H9 (cell line): ENCODE measurements around the gene VTN. TPM values are rescaled to one million over a fixed set of nuclear protein-coding genes. Genes with fewer than 3 reads are reported as not detected.
A peak's percentile ranks its signal among the peaks of the same experiment; 100 is the strongest.

Experiments
- DNase-seq: peaks from one replicate; pipeline ENCODE4 v3.0.0-alpha.2; 2017
- H2AFZ ChIP-seq: one replicate; pipeline ENCODE4 v1.6.1; 2013; ENCODE audit warnings: mild to moderate bottlenecking, low read length, control low read depth, moderate library complexity
- H2AK5ac ChIP-seq: 2 replicates; pipeline ENCODE4 v1.6.1; 2013; ENCODE audit warnings: low read length, control low read depth, mixed read lengths; ENCODE audit not compliant: insufficient read length
- H2BK120ac ChIP-seq: one replicate; pipeline ENCODE4 v1.6.1; 2013; ENCODE audit warnings: low read depth, mild to moderate bottlenecking, low read length, control low read depth, inconsistent platforms; ENCODE audit not compliant: poor library complexity, severe bottlenecking
- H2BK12ac ChIP-seq: 2 replicates; pipeline ENCODE4 v1.6.1; 2013; ENCODE audit warnings: low read length, control low read depth, mixed read lengths, low read depth; ENCODE audit not compliant: insufficient read length
- H2BK15ac ChIP-seq: 2 replicates; pipeline ENCODE4 v1.6.1; 2013; ENCODE audit warnings: low read depth, low read length, control low read depth
- H2BK20ac ChIP-seq: one replicate; pipeline ENCODE4 v1.6.1; 2013; ENCODE audit warnings: low read depth, mild to moderate bottlenecking, low read length, control low read depth, inconsistent platforms; ENCODE audit not compliant: poor library complexity, severe bottlenecking
- H2BK5ac ChIP-seq: 2 replicates; pipeline ENCODE4 v1.6.1; 2013; ENCODE audit warnings: low read length, control low read depth, mixed read lengths; ENCODE audit not compliant: insufficient read length
- H3K14ac ChIP-seq: 2 replicates; pipeline ENCODE4 v1.6.1; 2013; ENCODE audit warnings: low read length, control low read depth; ENCODE audit not compliant: insufficient read depth
- H3K18ac ChIP-seq: 2 replicates; pipeline ENCODE4 v1.6.1; 2013; ENCODE audit warnings: low read depth, mild to moderate bottlenecking, mixed read lengths, low read length, control low read depth; ENCODE audit not compliant: insufficient read length
- H3K23ac ChIP-seq: 2 replicates; pipeline ENCODE4 v1.6.1; 2013; ENCODE audit warnings: low read length, control low read depth, mixed read lengths, low read depth; ENCODE audit not compliant: insufficient read length
- H3K23me2 ChIP-seq: 2 replicates; pipeline ENCODE4 v1.6.1; 2013; ENCODE audit warnings: low read depth, mild to moderate bottlenecking, mixed read lengths, low read length, control low read depth; ENCODE audit not compliant: insufficient read length, poor library complexity, severe bottlenecking
- H3K27ac ChIP-seq: 2 replicates; pipeline ENCODE4 v1.5.1; 2013; ENCODE audit warnings: low read length, control low read depth, mixed read lengths, low read depth; ENCODE audit not compliant: insufficient read length
- H3K27me3 ChIP-seq: 2 replicates; pipeline ENCODE4 v1.6.1; 2013; ENCODE audit warnings: low read length, control low read depth, inconsistent platforms; ENCODE audit not compliant: insufficient read depth
- H3K4ac ChIP-seq: 2 replicates; pipeline ENCODE4 v1.6.1; 2013; ENCODE audit warnings: low read depth, mild to moderate bottlenecking, control low read depth, inconsistent platforms, low read length, moderate library complexity
- H3K4me1 ChIP-seq: 2 replicates; pipeline ENCODE4 v1.6.1; 2013; ENCODE audit warnings: low read length, control low read depth, inconsistent platforms; ENCODE audit not compliant: insufficient read depth
- H3K4me2 ChIP-seq: 2 replicates; pipeline ENCODE4 v1.6.1; 2013; ENCODE audit warnings: low read length, control low read depth, mixed read lengths; ENCODE audit not compliant: insufficient read length, insufficient read depth
- H3K56ac ChIP-seq: 2 replicates; pipeline ENCODE4 v1.6.1; 2013; ENCODE audit warnings: low read depth, mild to moderate bottlenecking, mixed read lengths, low read length, control low read depth; ENCODE audit not compliant: insufficient read length
- H3K79me1 ChIP-seq: 2 replicates; pipeline ENCODE4 v1.6.1; 2013; ENCODE audit warnings: low read depth, mild to moderate bottlenecking, moderate library complexity, low read length, control low read depth, inconsistent platforms; ENCODE audit not compliant: insufficient read depth, poor library complexity, severe bottlenecking
- H3K79me2 ChIP-seq: 2 replicates; pipeline ENCODE4 v1.6.1; 2013; ENCODE audit warnings: low read length, control low read depth, inconsistent platforms; ENCODE audit not compliant: insufficient read depth
- H3K9ac ChIP-seq: 2 replicates; pipeline ENCODE4 v1.6.1; 2013; ENCODE audit warnings: low read length, control low read depth, mixed read lengths; ENCODE audit not compliant: insufficient read length; ENCODE audit errors: extremely low read depth
- H3K9me3 ChIP-seq: one replicate; pipeline ENCODE4 v1.6.1; 2013; ENCODE audit warnings: low read depth, low read length, inconsistent platforms; ENCODE audit not compliant: control insufficient read depth
- H3T11ph ChIP-seq: one replicate; pipeline ENCODE4 v1.6.1; 2013; ENCODE audit warnings: mild to moderate bottlenecking, low read length, control low read depth, inconsistent platforms
- H4K20me1 ChIP-seq: one replicate; pipeline ENCODE4 v1.6.1; 2013; ENCODE audit not compliant: control insufficient read depth, insufficient read length, insufficient read depth
- H4K5ac ChIP-seq: 2 replicates; pipeline ENCODE4 v1.6.1; 2013; ENCODE audit warnings: low read depth, mild to moderate bottlenecking, mixed read lengths, low read length, control low read depth; ENCODE audit not compliant: insufficient read length
- H4K8ac ChIP-seq: replicated peaks from 2 replicates; pipeline ENCODE4 v1.6.1; 2013; ENCODE audit warnings: low read length, control low read depth, mixed read lengths, low read depth; ENCODE audit not compliant: insufficient read length
- H4K91ac ChIP-seq: 2 replicates; pipeline ENCODE4 v1.6.1; 2013; ENCODE audit warnings: low read depth, mild to moderate bottlenecking, moderate library complexity, mixed read lengths, low read length, control low read depth; ENCODE audit not compliant: insufficient read length
- H3K27ac Mint-ChIP-seq, 3 experiments: 2 replicates in 2 of 3; 3 replicates in 1 of 3; pipeline ENCODE4 v1.8.0; 2020 to 2021; ENCODE audit warnings: mixed read lengths in 3 of 3, mild to moderate bottlenecking in 1 of 3, moderate library complexity in 1 of 3
- H3K27me3 Mint-ChIP-seq: 2 replicates; pipeline ENCODE4 v1.8.0; 2021; ENCODE audit warnings: low read depth, mild to moderate bottlenecking, moderate library complexity, mixed read lengths
- H3K36me3 Mint-ChIP-seq, 3 experiments: 2 replicates in 2 of 3; 3 replicates in 1 of 3; pipeline ENCODE4 v1.8.0; 2020 to 2021; ENCODE audit warnings: low read depth in 3 of 3, mixed read lengths in 3 of 3; ENCODE audit not compliant: insufficient read depth in 1 of 3
- H3K4me1 Mint-ChIP-seq, 2 experiments: 2 replicates each; pipeline ENCODE4 v1.8.0; 2020; ENCODE audit warnings: mixed read lengths in 2 of 2
- H3K4me3 Mint-ChIP-seq, 2 experiments: 2 replicates in 1 of 2; 3 replicates in 1 of 2; pipeline ENCODE4 v1.8.0; 2020 to 2021; ENCODE audit warnings: mild to moderate bottlenecking in 2 of 2, mixed read lengths in 2 of 2, moderate library complexity in 1 of 2
- H3K9me3 Mint-ChIP-seq, 2 experiments: 2 replicates in 1 of 2; 3 replicates in 1 of 2; pipeline ENCODE4 v1.8.0; 2020; ENCODE audit warnings: mild to moderate bottlenecking in 2 of 2, mixed read lengths in 2 of 2, moderate library complexity in 1 of 2
- CTCF ChIP-seq: fragments of 200-600 bp; sonication (generic); conservative IDR thresholded peaks from 3 replicates; pipeline ENCODE4 v1.8.0; 2021; ENCODE audit warnings: antibody characterized with exemption, mild to moderate bottlenecking
- WGBS: extraction: QIAGEN DNeasy Blood & Tissue Kit; methylation state at CpG from one replicate; pipeline ENCODE4 v1.1.7; 2013; ENCODE audit warnings: missing lambda C conversion rate, low lambda C conversion rate, mixed read lengths; ENCODE audit not compliant: insufficient read length; ENCODE audit errors: extremely low coverage; 5-methylcytosine and 5-hydroxymethylcytosine counted together
- total RNA-seq: library from RNA; stranded (reverse); gene quantifications from 2 replicates; pipeline ENCODE4 v1.2.1, GENCODE V29; 2021

The VTN gene
- total RNA-seq, 1 experiment from 2014 or later, result not detected

GRCh38 chr17:28335201-28335958 is 34.7 kb downstream of the VTN start, which contains the start of the genes IFT20 and TNFAIP1:
TSS of gene IFT20 (minus strand) at chr17:28335472. CDS start at chr17:28331985, 3,487 bp downstream.
TSS of gene TNFAIP1 (plus strand) at chr17:28335761. CDS start at chr17:28339522, 3,761 bp downstream.
- Histone ChIP-seq H4K8ac (no peak within 1 kb of the TSS), H3K4me2 (peak within 1 kb of the TSS; percentile 93), H3K27me3 (no peaks in the 10 kb centered on the region), H2BK120ac (no peak within 1 kb of the TSS), H3K18ac (peak within 1 kb of the TSS; percentile 87), H2BK12ac (no peak within 1 kb of the TSS), H3K27ac (no peak within 1 kb of the TSS), H2AFZ (no peak within 1 kb of the TSS), H3T11ph (no peak within 1 kb of the TSS), H3K4me1 (peaks cover 9% of the 10 kb centered on the region; the same call in 1 of the 2 replicates), H2BK20ac (no peak within 1 kb of the TSS), H2AK5ac (no peak within 1 kb of the TSS), H3K23me2 (peaks cover 13% of the 10 kb centered on the region), H3K23ac (no peak within 1 kb of the TSS), H3K56ac (no peak within 1 kb of the TSS), H3K79me1 (no peaks in the 10 kb centered on the region), H4K5ac (no peak within 1 kb of the TSS), H3K79me2 (no peaks in the 10 kb centered on the region; the same call in 1 of the 2 replicates), H3K9me3 (no peaks in the 10 kb centered on the region), H3K4ac (no peak within 1 kb of the TSS), H4K91ac (no peak within 1 kb of the TSS), H3K9ac (peak within 1 kb of the TSS; percentile 79), H4K20me1 (no peaks in the 10 kb centered on the region), H2BK5ac (no peak within 1 kb of the TSS), H3K14ac (peak within 1 kb of the TSS; percentile 86), H2BK15ac (no peak within 1 kb of the TSS)
- TF ChIP-seq CTCF, result no peak
- H3K9me3 Mint-ChIP-seq, result no peaks in the 10 kb centered on the region; a peak in 1 of 5 replicates
- H3K27ac Mint-ChIP-seq, result peak within 1 kb of the TSS; percentile 92 to 99 (median 98)
- no peaks in the 10 kb centered on the region for H3K27me3 Mint-ChIP-seq
- DNase-seq, result peak; percentile 100
- no CpG with 5 or more reads among the region's 62 CpGs for WGBS
- H3K36me3 Mint-ChIP-seq, result peaks cover 0 to 11% (median 9%) of the 10 kb centered on the region in 3 experiments; a peak in 5 of 7 replicates
- peaks cover 19 to 23% of the 10 kb centered on the region in 2 experiments for H3K4me1 Mint-ChIP-seq
- H3K4me3 Mint-ChIP-seq, result peak within 1 kb of the TSS; percentile 97 to 99
